ENCODE data around the gene MRPS33. TPM values are rescaled to one million over a fixed set of nuclear protein-coding genes. Genes with fewer than 3 reads are reported as not detected.

Gene MRPS33
- total and polyA plus RNA-seq, 12 donors, result 71.7 to 151 (median 128) TPM

GRCh38 chr7:140989068-140989467 is 25.7 kb downstream of the MRPS33 start:
- Histone ChIP-seq H3K4me3 (no peak overlapping the region), H3K4me1 (no peaks in the 10 kb centered on the region), H3K27ac (no peak overlapping the region), H3K27me3 (peaks cover 0 to 2% (median 0%) of the 10 kb centered on the region in 7 donors), H3K36me3 (no peaks in the 10 kb centered on the region), H3K9me3 (peaks cover 0 to 9% (median 6%) of the 10 kb centered on the region in 11 donors)
- no peak for TF ChIP-seq CTCF (IDR thresholded peaks at IDR 0.05)
- intact Hi-C loops (cut with DNase I), result no loop called here
- no peak for ATAC-seq
- DNase-seq, result no peak

GRCh38 chr7:140983802-140984201 is 30.9 kb downstream of the MRPS33 start:
- intact Hi-C loops (cut with DNase I), result no loop called here
- no peaks in the 10 kb centered on the region for H3K36me3 ChIP-seq
- no peak overlapping the region for H3K27ac ChIP-seq
- peaks cover 0 to 5% (median 0%) of the 10 kb centered on the region in 7 donors for H3K27me3 ChIP-seq
- no peak overlapping the region for H3K4me3 ChIP-seq
- WGBS, 2 donors, result 29 to 51% methylated on average over 4 of the region's 4 CpGs
- ATAC-seq, result no peak
- DNase-seq, result no peak
- peak in 1 of 9 donors; percentile 23 for TF ChIP-seq CTCF (IDR thresholded peaks at IDR 0.05)
- H3K9me3 ChIP-seq, result peaks cover 0 to 18% (median 12%) of the 10 kb centered on the region in 11 donors
- H3K4me1 ChIP-seq, result peaks cover 0 to 5% (median 0%) of the 10 kb centered on the region in 9 donors

- WGBS, 2 donors, result 71 to 79% methylated on average over 2 of the region's 2 CpGs
- H3K4me3 ChIP-seq, result no peak overlapping the region
- no peaks in the 10 kb centered on the region for H3K36me3 ChIP-seq
- H3K9me3 ChIP-seq, result peaks cover 0 to 18% (median 12%) of the 10 kb centered on the region in 11 donors
- no peak for ATAC-seq
- no peak for DNase-seq
- H3K27ac ChIP-seq, result no peak overlapping the region
- H3K27me3 ChIP-seq, result peaks cover 0 to 5% (median 0%) of the 10 kb centered on the region in 7 donors
- intact Hi-C loops (cut with DNase I), result no loop called here
- H3K4me1 ChIP-seq, result peaks cover 0 to 5% (median 0%) of the 10 kb centered on the region in 9 donors
- no peak for TF ChIP-seq CTCF (IDR thresholded peaks at IDR 0.05)
Observed at GRCh38 chr7:140982508-140982907, 32.2 kb downstream of the MRPS33 start.

- H3K4me3 ChIP-seq, result no peak overlapping the region
- no peak for TF ChIP-seq CTCF (IDR thresholded peaks at IDR 0.05)
- intact Hi-C loops (cut with DNase I), result no loop called here
- H3K27ac ChIP-seq, result no peak overlapping the region
- H3K4me1 ChIP-seq, result peaks cover 0 to 5% (median 0%) of the 10 kb centered on the region in 9 donors
- H3K36me3 ChIP-seq, result no peaks in the 10 kb centered on the region
- 52 to 65% methylated on average over 2 of the region's 2 CpGs for WGBS, 2 donors
- no peak for ATAC-seq
- no peak for DNase-seq
- peaks cover 0 to 18% (median 12%) of the 10 kb centered on the region in 11 donors for H3K9me3 ChIP-seq
- H3K27me3 ChIP-seq, result peaks cover 0 to 5% (median 0%) of the 10 kb centered on the region in 7 donors
Observed at GRCh38 chr7:140981951-140982350, 32.8 kb downstream of the MRPS33 start.
